CD4-positive, CD25-positive, alpha-beta regulatory T cell (primary cell): Measurements from ENCODE around the gene CD9. TPM values are rescaled to one million over a fixed set of nuclear protein-coding genes. Genes with fewer than 3 reads are reported as not detected.

Experiments
- ATAC-seq, 2 donors: fragments of 150-1000 bp; cut with Tn5 transposase; one replicate each; pipeline ENCODE4 v1.10.0; 2021; ENCODE audit warnings: low read depth in 2 of 2, moderate number of reproducible peaks in 2 of 2, moderate library complexity in 1 of 2
- DNase-seq, 3 donors: peaks; one replicate each; pipeline versions ENCODE4 v3.0.0 to v3.0.0-alpha.2; 2012 to 2022; ENCODE audit warnings: mixed read lengths in 1 of 3
- H3K27ac ChIP-seq: one replicate; pipeline ENCODE4 v1.7.0; 2013; ENCODE audit warnings: mild to moderate bottlenecking, low read length; ENCODE audit not compliant: insufficient read depth, poor library complexity, severe bottlenecking
- H3K27me3 ChIP-seq: one replicate; pipeline ENCODE4 v1.7.0; 2013; ENCODE audit warnings: low read length; ENCODE audit not compliant: control insufficient read depth, insufficient read depth
- H3K36me3 ChIP-seq: one replicate; pipeline ENCODE4 v1.7.0; 2013; ENCODE audit warnings: mild to moderate bottlenecking, low read length, moderate library complexity; ENCODE audit not compliant: control insufficient read depth, insufficient read depth
- H3K4me1 ChIP-seq: 2 replicates; pipeline ENCODE4 v1.7.0; 2013; ENCODE audit warnings: mild to moderate bottlenecking, low read length; ENCODE audit not compliant: insufficient read depth, control insufficient read depth, poor library complexity, severe bottlenecking
- H3K4me3 ChIP-seq: one replicate; pipeline ENCODE4 v1.7.0; 2013; ENCODE audit warnings: low read depth, mild to moderate bottlenecking, low read length, moderate library complexity
- H3K9me3 ChIP-seq, 2 experiments: 1 replicate in 1 of 2; 2 replicates in 1 of 2; pipeline ENCODE4 v1.7.0; 2013; ENCODE audit warnings: low read length in 2 of 2, mild to moderate bottlenecking in 1 of 2, moderate library complexity in 1 of 2; ENCODE audit not compliant: control insufficient read depth in 2 of 2
- H3K27ac Mint-ChIP-seq, 3 donors: one replicate each; pipeline ENCODE4 v1.8.0; 2020 to 2022; ENCODE audit warnings: mild to moderate bottlenecking in 3 of 3, mixed read lengths in 3 of 3, moderate library complexity in 2 of 3
- H3K27me3 Mint-ChIP-seq: one replicate; pipeline ENCODE4 v1.8.0; 2022; ENCODE audit warnings: mild to moderate bottlenecking, mixed read lengths
- H3K36me3 Mint-ChIP-seq: one replicate; pipeline ENCODE4 v1.8.0; 2020; ENCODE audit warnings: mixed read lengths
- H3K4me1 Mint-ChIP-seq, 4 donors: one replicate each; pipeline ENCODE4 v1.8.0; 2020 to 2022; ENCODE audit warnings: mixed read lengths in 4 of 4, mild to moderate bottlenecking in 1 of 4
- H3K4me3 Mint-ChIP-seq, 4 donors: one replicate each; pipeline ENCODE4 v1.8.0; 2020 to 2022; ENCODE audit warnings: mild to moderate bottlenecking in 4 of 4, mixed read lengths in 4 of 4, moderate library complexity in 3 of 4
- H3K9me3 Mint-ChIP-seq, 7 donors: one replicate each; pipeline ENCODE4 v1.8.0; 2020 to 2022; ENCODE audit warnings: mixed read lengths in 7 of 7, mild to moderate bottlenecking in 3 of 7, moderate library complexity in 2 of 7
- polyA plus RNA-seq, 4 donors: library from polyadenylated mRNA; unstranded; fragments of 300-500 nt; fragmentation: Illumina TruSeq; gene quantifications; one replicate each; pipeline ENCODE4 v1.2.3, GENCODE V29; 2021
- total RNA-seq: library from RNA; stranded (reverse); gene quantifications from one replicate; pipeline ENCODE4 v1.2.3, GENCODE V29; 2022

CD9 gene
- total and polyA plus RNA-seq, 5 donors from 2014 or later: 3.6 to 10.3 (median 4.9) TPM

GRCh38 chr12:6278439-6279255 lies 78.4 kb downstream of the CD9 start:
- Mint-ChIP-seq H3K4me3 (peak overlapping the region in 3 of 4 donors; percentile 80 to 92 (median 86)), H3K9me3 (no peaks in the 10 kb centered on the region), H3K27ac (peak overlapping the region in 1 of 3 donors; percentile 73), H3K27me3 (peaks cover 36% of the 10 kb centered on the region), H3K4me1 (peaks cover 0 to 10% (median 6%) of the 10 kb centered on the region in 4 donors), H3K36me3 (no peaks in the 10 kb centered on the region)
- H3K4me1 ChIP-seq: peaks cover 12% of the 10 kb centered on the region
- peaks cover 3% of the 10 kb centered on the region for H3K27me3 ChIP-seq
- DNase-seq: peak; percentile 74 to 81 (median 75)
- H3K4me3 ChIP-seq: peak overlapping the region; percentile 37
- no peak overlapping the region for H3K27ac ChIP-seq
- peak; percentile 95 to 98 for ATAC-seq
- no peaks in the 10 kb centered on the region for H3K9me3 ChIP-seq
- H3K36me3 ChIP-seq: no peaks in the 10 kb centered on the region

GRCh38 chr12:6279256-6279628 lies 79.0 kb downstream of the CD9 start:
- Mint-ChIP-seq H3K4me3 (peak overlapping the region in 3 of 4 donors; percentile 52 to 62 (median 59)), H3K4me1 (peaks cover 0 to 10% (median 6%) of the 10 kb centered on the region in 4 donors), H3K36me3 (no peaks in the 10 kb centered on the region), H3K27ac (no peak overlapping the region), H3K9me3 (no peaks in the 10 kb centered on the region), H3K27me3 (peaks cover 36% of the 10 kb centered on the region)
- Histone ChIP-seq H3K9me3 (no peaks in the 10 kb centered on the region), H3K4me1 (peaks cover 12% of the 10 kb centered on the region), H3K27ac (no peak overlapping the region), H3K36me3 (no peaks in the 10 kb centered on the region), H3K27me3 (peaks cover 2% of the 10 kb centered on the region), H3K4me3 (no peak overlapping the region)
- ATAC-seq (no peak), DNase-seq (no peak)

GRCh38 chr12:6279631-6280030 lies 79.4 kb downstream of the CD9 start:
- peaks cover 39% of the 10 kb centered on the region for H3K27me3 Mint-ChIP-seq
- no peaks in the 10 kb centered on the region for H3K9me3 Mint-ChIP-seq
- H3K27ac Mint-ChIP-seq: no peak overlapping the region
- no peaks in the 10 kb centered on the region for H3K36me3 Mint-ChIP-seq
- Histone ChIP-seq H3K27ac (no peak overlapping the region), H3K27me3 (no peaks in the 10 kb centered on the region), H3K9me3 (no peaks in the 10 kb centered on the region), H3K36me3 (no peaks in the 10 kb centered on the region), H3K4me3 (no peak overlapping the region), H3K4me1 (peaks cover 12% of the 10 kb centered on the region)
- peak overlapping the region in 3 of 4 donors; percentile 52 to 62 (median 60) for H3K4me3 Mint-ChIP-seq
- peaks cover under 1 to 10% (median 6%) of the 10 kb centered on the region in 4 donors for H3K4me1 Mint-ChIP-seq
- DNase-seq (no peak), ATAC-seq (no peak)

GRCh38 chr12:6280053-6280469 lies 79.9 kb downstream of the CD9 start:
- H3K4me1 ChIP-seq: peaks cover 12% of the 10 kb centered on the region
- Mint-ChIP-seq H3K27me3 (peaks cover 40% of the 10 kb centered on the region), H3K36me3 (no peaks in the 10 kb centered on the region), H3K4me3 (peak overlapping the region; percentile 3 to 60 (median 20)), H3K27ac (no peak overlapping the region), H3K9me3 (no peaks in the 10 kb centered on the region), H3K4me1 (peaks cover 5 to 10% (median 9%) of the 10 kb centered on the region in 4 donors)
- no peaks in the 10 kb centered on the region for H3K36me3 ChIP-seq
- no peaks in the 10 kb centered on the region for H3K9me3 ChIP-seq
- DNase-seq (no peak), ATAC-seq (no peak)
- no peak overlapping the region for H3K4me3 ChIP-seq
- no peak overlapping the region for H3K27ac ChIP-seq
- H3K27me3 ChIP-seq: no peaks in the 10 kb centered on the region

GRCh38 chr12:6280672-6281071 lies 80.5 kb downstream of the CD9 start:
- DNase-seq: no peak
- Mint-ChIP-seq H3K4me3 (peak overlapping the region in 1 of 4 donors; percentile 29), H3K4me1 (peaks cover 6 to 10% (median 9%) of the 10 kb centered on the region in 4 donors), H3K27ac (peak overlapping the region in 1 of 3 donors; percentile 18), H3K36me3 (no peaks in the 10 kb centered on the region), H3K27me3 (peaks cover 38% of the 10 kb centered on the region), H3K9me3 (no peaks in the 10 kb centered on the region)
- H3K27me3 ChIP-seq: no peaks in the 10 kb centered on the region
- no peaks in the 10 kb centered on the region for H3K36me3 ChIP-seq
- H3K27ac ChIP-seq: no peak overlapping the region
- peaks cover 12% of the 10 kb centered on the region for H3K4me1 ChIP-seq
- no peak for ATAC-seq
- no peak overlapping the region for H3K4me3 ChIP-seq
- H3K9me3 ChIP-seq: no peaks in the 10 kb centered on the region

- ATAC-seq (no peak), DNase-seq (no peak)
- no peak overlapping the region for H3K4me3 ChIP-seq
- Mint-ChIP-seq H3K27ac (peak overlapping the region in 1 of 3 donors; percentile 18), H3K9me3 (no peaks in the 10 kb centered on the region), H3K36me3 (no peaks in the 10 kb centered on the region), H3K27me3 (peaks cover 40% of the 10 kb centered on the region), H3K4me1 (peaks cover 6 to 10% (median 9%) of the 10 kb centered on the region in 4 donors), H3K4me3 (peak overlapping the region in 3 of 4 donors; percentile 19 to 77 (median 29))
- H3K36me3 ChIP-seq: no peaks in the 10 kb centered on the region
- H3K27ac ChIP-seq: no peak overlapping the region
- H3K27me3 ChIP-seq: no peaks in the 10 kb centered on the region
- peaks cover 12% of the 10 kb centered on the region for H3K4me1 ChIP-seq
- H3K9me3 ChIP-seq: no peaks in the 10 kb centered on the region
Observed at GRCh38 chr12:6281081-6281809, 81.0 kb downstream of the CD9 start.

GRCh38 chr12:6282453-6282840 lies 82.2 kb downstream of the CD9 start:
- H3K27ac ChIP-seq: no peak overlapping the region
- no peaks in the 10 kb centered on the region for H3K36me3 Mint-ChIP-seq
- no peaks in the 10 kb centered on the region for H3K36me3 ChIP-seq
- peaks cover 6 to 10% (median 9%) of the 10 kb centered on the region in 4 donors for H3K4me1 Mint-ChIP-seq
- no peaks in the 10 kb centered on the region for H3K9me3 Mint-ChIP-seq
- no peak overlapping the region for H3K4me3 Mint-ChIP-seq
- H3K9me3 ChIP-seq: no peaks in the 10 kb centered on the region
- DNase-seq (no peak), ATAC-seq (no peak)
- H3K27me3 Mint-ChIP-seq: peaks cover 33% of the 10 kb centered on the region
- H3K27me3 ChIP-seq: no peaks in the 10 kb centered on the region
- H3K4me3 ChIP-seq: no peak overlapping the region
- H3K27ac Mint-ChIP-seq: peak overlapping the region in 1 of 3 donors; percentile 47
- H3K4me1 ChIP-seq: peaks cover 12% of the 10 kb centered on the region
